ENCODE measurements around the gene SLC12A8. TPM values are rescaled to one million over a fixed set of nuclear protein-coding genes. Genes with fewer than 3 reads are reported as not detected.
A peak's percentile ranks its signal among the peaks of the same experiment; 100 is the strongest.

Gene SLC12A8
- total and polyA plus RNA-seq, 5 donors: 0.52 to 1.7 (median 1.1) TPM

- intact Hi-C loops (cut with DNase I): no loop called here
- Histone ChIP-seq H3K4me1 (ENCODE audit: control insufficient read depth, insufficient read depth, low read length) (peaks cover 3% of the 10 kb centered on the region), H3K27ac (ENCODE audit: low read length) (no peak overlapping the region), H3K4me3 (ENCODE audit: low read length) (no peak overlapping the region), H3K9me3 (ENCODE audit: control insufficient read depth, low read length) (no peaks in the 10 kb centered on the region), H3K27me3 (ENCODE audit: control insufficient read depth, insufficient read depth) (no peaks in the 10 kb centered on the region)
- 64% methylated on average over 5 of the region's 5 CpGs for WGBS
- ATAC-seq (no peak), DNase-seq (no peak)
Measured at GRCh38 chr3:125194849-125195601, 17.5 kb downstream of the SLC12A8 start.

GRCh38 chr3:125194061-125194848 is 18.3 kb downstream of the SLC12A8 start:
- Histone ChIP-seq H3K4me1 (ENCODE audit: control insufficient read depth, insufficient read depth, low read length) (peaks cover 3% of the 10 kb centered on the region), H3K4me3 (ENCODE audit: low read length) (no peak overlapping the region), H3K27me3 (ENCODE audit: control insufficient read depth, insufficient read depth) (no peaks in the 10 kb centered on the region), H3K9me3 (ENCODE audit: control insufficient read depth, low read length) (no peaks in the 10 kb centered on the region), H3K27ac (ENCODE audit: low read length) (no peak overlapping the region)
- intact Hi-C loops (cut with DNase I): no loop called here
- 91% methylated on average over 7 of the region's 7 CpGs for WGBS
- no peak for DNase-seq
- no peak for ATAC-seq

- Histone ChIP-seq H3K9me3 (ENCODE audit: control insufficient read depth, low read length) (no peaks in the 10 kb centered on the region), H3K4me1 (ENCODE audit: control insufficient read depth, insufficient read depth, low read length) (peaks cover 3% of the 10 kb centered on the region), H3K4me3 (ENCODE audit: low read length) (no peak overlapping the region), H3K27me3 (ENCODE audit: control insufficient read depth, insufficient read depth) (no peaks in the 10 kb centered on the region), H3K27ac (ENCODE audit: low read length) (no peak overlapping the region)
- intact Hi-C loops (cut with DNase I): no loop called here
- no peak for DNase-seq
- peak in 1 of 2 donors; percentile 21 for ATAC-seq
- WGBS: 83% methylated on average over 12 of the region's 12 CpGs
Measured at GRCh38 chr3:125192190-125193035, 20.1 kb downstream of the SLC12A8 start.

GRCh38 chr3:125191730-125192129 is 20.8 kb downstream of the SLC12A8 start:
- H3K4me3 ChIP-seq (ENCODE audit: low read length): no peak overlapping the region
- no peak overlapping the region for H3K27ac ChIP-seq (ENCODE audit: low read length)
- H3K27me3 ChIP-seq (ENCODE audit: control insufficient read depth, insufficient read depth): no peaks in the 10 kb centered on the region
- WGBS: 81% methylated on average over 7 of the region's 7 CpGs
- ATAC-seq: no peak
- peaks cover 3% of the 10 kb centered on the region for H3K4me1 ChIP-seq (ENCODE audit: control insufficient read depth, insufficient read depth, low read length)
- intact Hi-C loops (cut with DNase I): no loop called here
- H3K9me3 ChIP-seq (ENCODE audit: control insufficient read depth, low read length): no peaks in the 10 kb centered on the region
- DNase-seq: no peak

GRCh38 chr3:125191256-125191655 is 21.3 kb downstream of the SLC12A8 start:
- no peak for DNase-seq
- WGBS: 73% methylated on average over 4 of the region's 4 CpGs
- no peak for ATAC-seq
- no peaks in the 10 kb centered on the region for H3K9me3 ChIP-seq (ENCODE audit: control insufficient read depth, low read length)
- H3K27ac ChIP-seq (ENCODE audit: low read length): no peak overlapping the region
- intact Hi-C loops (cut with DNase I): no loop called here
- no peaks in the 10 kb centered on the region for H3K27me3 ChIP-seq (ENCODE audit: control insufficient read depth, insufficient read depth)
- H3K4me3 ChIP-seq (ENCODE audit: low read length): no peak overlapping the region
- H3K4me1 ChIP-seq (ENCODE audit: control insufficient read depth, insufficient read depth, low read length): peaks cover 3% of the 10 kb centered on the region

DNA sequence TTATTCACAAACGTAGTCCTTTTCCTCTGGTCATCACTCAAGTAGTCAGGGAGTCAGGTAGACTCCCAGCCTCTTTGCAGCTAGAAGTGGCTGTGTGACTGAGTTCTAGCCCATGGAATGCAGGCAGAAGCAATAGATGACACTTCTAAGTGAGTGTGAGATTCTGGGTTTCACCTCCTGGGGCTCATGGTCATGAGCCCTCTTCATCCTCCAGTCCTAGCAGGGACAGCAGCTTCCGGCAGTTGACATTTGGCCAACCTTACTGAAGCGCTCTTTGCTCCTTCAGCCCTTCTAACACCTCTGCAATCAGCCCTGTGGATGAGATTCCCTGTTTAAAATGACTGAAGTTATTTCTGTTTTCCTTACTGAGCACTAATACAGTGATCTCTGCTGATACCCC is 21.8 kb downstream of the SLC12A8 start:
- peaks cover 3% of the 10 kb centered on the region for H3K4me1 ChIP-seq (ENCODE audit: control insufficient read depth, insufficient read depth, low read length)
- no peaks in the 10 kb centered on the region for H3K9me3 ChIP-seq (ENCODE audit: control insufficient read depth, low read length)
- ATAC-seq (peak; percentile 75 to 86), DNase-seq (peak in 2 of 3 donors; percentile 28 to 61)
- WGBS: 49% methylated on average over 3 of the region's 3 CpGs
- H3K27me3 ChIP-seq (ENCODE audit: control insufficient read depth, insufficient read depth): no peaks in the 10 kb centered on the region
- no peak overlapping the region for H3K4me3 ChIP-seq (ENCODE audit: low read length)
- intact Hi-C loops (cut with DNase I): no loop called here
- H3K27ac ChIP-seq (ENCODE audit: low read length): no peak overlapping the region

DNA sequence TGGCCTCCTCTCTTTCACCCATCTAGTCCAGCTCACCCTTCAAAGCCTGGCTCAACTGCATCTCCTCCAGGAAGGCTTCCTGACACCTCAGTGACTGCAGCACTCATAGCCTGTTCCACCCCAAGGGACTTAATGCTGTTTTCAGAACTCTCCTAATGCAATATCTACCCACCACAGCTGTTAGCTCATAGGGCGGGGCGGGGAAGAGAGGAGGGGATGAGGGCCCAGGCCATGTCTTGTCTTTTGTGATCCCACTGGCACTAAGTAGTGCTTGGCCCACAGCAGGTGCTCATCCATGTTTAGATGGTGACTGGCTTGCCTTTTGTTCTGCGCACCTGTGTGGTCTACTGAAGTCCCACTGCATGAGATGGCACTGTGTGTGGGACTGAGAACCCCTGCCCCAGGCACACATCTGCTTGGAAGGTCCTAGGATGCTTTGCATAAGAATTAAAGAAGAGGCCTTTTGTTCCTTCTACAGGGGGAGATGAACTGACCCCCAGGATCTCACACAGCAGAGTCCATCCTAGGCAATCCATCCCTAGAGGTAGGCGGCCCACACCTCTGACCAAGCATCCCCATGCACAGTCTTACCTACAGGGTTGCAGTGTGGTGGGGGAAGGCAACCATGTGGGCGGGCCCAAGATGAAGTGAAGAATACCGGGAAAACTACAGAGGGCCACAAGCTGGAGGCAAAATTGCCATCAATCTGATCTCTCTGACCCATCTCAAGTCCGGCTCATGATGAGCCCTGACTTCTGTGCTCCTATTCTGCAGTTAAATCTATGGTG is 23.0 kb downstream of the SLC12A8 start:
- ATAC-seq (no peak), DNase-seq (no peak)
- H3K4me1 ChIP-seq (ENCODE audit: control insufficient read depth, insufficient read depth, low read length): peaks cover 3% of the 10 kb centered on the region
- no peak overlapping the region for H3K27ac ChIP-seq (ENCODE audit: low read length)
- H3K27me3 ChIP-seq (ENCODE audit: control insufficient read depth, insufficient read depth): no peaks in the 10 kb centered on the region
- 96% methylated on average over 7 of the region's 7 CpGs for WGBS
- intact Hi-C loops (cut with DNase I): no loop called here
- H3K9me3 ChIP-seq (ENCODE audit: control insufficient read depth, low read length): no peaks in the 10 kb centered on the region
- no peak overlapping the region for H3K4me3 ChIP-seq (ENCODE audit: low read length)

DNA sequence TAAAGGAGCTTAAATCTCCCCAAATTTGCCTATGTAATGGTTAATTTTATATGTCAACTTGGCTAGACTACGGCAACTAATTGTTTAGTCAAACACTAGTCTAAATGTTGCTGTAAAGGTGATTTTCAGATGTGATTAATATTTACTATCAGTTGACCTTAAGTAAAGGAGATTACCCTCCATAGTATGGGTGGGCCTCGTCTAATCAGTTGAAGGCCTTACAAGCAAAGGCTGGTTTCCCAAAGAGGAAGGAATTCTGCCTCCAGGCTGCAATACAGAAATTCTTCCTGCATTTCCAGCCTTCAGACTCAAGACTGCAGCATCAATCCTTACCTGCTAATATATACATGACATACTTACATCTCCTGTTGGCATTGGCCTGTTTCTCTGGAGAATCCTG is 23.6 kb downstream of the SLC12A8 start:
- intact Hi-C loops (cut with DNase I): no loop called here
- ATAC-seq: no peak

DNA sequence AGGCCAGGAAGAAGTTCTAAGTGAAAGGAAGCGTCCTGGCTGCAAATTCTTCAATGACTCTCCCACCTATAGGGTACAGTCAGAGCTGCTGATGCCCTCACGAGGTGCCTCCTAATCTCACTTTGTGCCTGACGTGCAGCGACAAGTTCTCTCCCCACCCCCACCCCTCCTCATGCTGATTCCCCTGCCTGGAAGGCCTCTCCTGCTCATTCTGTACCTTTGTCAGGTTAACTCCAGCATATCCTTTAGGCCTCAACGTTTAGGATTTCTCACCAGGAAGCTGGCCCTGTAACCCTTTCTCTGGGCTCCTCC is 25.0 kb downstream of the SLC12A8 start:
- 66% methylated on average over 5 of the region's 5 CpGs for WGBS
- Histone ChIP-seq H3K4me1 (ENCODE audit: control insufficient read depth, insufficient read depth, low read length) (peaks cover 3% of the 10 kb centered on the region), H3K27ac (ENCODE audit: low read length) (no peak overlapping the region), H3K4me3 (ENCODE audit: low read length) (no peak overlapping the region), H3K9me3 (ENCODE audit: control insufficient read depth, low read length) (no peaks in the 10 kb centered on the region), H3K27me3 (ENCODE audit: control insufficient read depth, insufficient read depth) (no peaks in the 10 kb centered on the region)
- DNase-seq: no peak
- ATAC-seq: no peak
- intact Hi-C loops (cut with DNase I): no loop called here

More for the DNA sequence above, 23.6 kb downstream of the SLC12A8 start:
- H3K4me3 ChIP-seq (ENCODE audit: low read length): no peak overlapping the region
- no peaks in the 10 kb centered on the region for H3K27me3 ChIP-seq (ENCODE audit: control insufficient read depth, insufficient read depth)
- H3K4me1 ChIP-seq (ENCODE audit: control insufficient read depth, insufficient read depth, low read length): peaks cover 3% of the 10 kb centered on the region
- H3K9me3 ChIP-seq (ENCODE audit: control insufficient read depth, low read length): no peaks in the 10 kb centered on the region
- DNase-seq: no peak
- WGBS: 98% methylated on average over 2 of the region's 2 CpGs
- H3K27ac ChIP-seq (ENCODE audit: low read length): no peak overlapping the region

DNA sequence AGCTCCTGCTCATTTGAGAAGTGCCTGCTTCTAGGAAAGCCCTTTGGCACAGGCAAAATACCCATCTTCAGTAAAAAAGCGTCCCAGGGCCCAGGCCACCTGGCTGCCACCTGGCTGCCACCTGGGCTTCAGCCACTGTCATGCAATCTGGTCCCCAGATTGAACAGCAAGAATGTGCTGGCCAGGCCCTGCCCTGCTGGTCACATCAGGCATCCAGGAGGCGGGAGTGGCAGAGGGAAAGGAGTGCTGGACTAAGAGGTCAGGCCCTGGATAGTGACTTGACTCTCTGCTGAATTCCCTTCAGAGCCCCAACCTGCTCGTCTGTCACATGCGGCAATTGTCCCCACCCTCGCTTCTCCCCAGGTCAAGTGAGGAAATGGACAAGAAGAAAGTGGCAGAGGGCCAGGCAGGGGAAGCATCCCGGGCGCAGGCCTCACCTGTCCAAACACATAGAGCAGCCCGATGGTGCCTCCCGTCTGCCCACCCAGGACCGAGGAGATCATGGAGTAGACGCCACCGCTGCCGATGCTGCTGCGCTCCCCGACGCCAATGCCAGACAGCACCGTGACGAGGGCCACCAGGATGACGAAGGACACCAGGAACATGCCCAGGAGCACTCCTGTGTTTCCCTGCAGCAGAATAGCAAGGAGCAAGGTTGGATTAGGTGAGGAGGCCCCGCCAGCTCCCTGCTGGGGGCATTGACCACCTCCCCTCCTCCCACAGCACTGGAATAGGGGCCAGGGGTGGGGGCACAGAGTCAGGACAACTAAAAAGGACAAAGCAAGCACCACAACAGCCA is 25.5 kb downstream of the SLC12A8 start:
- Histone ChIP-seq H3K27me3 (ENCODE audit: control insufficient read depth, insufficient read depth) (no peaks in the 10 kb centered on the region), H3K4me3 (ENCODE audit: low read length) (no peak overlapping the region), H3K27ac (ENCODE audit: low read length) (no peak overlapping the region), H3K4me1 (ENCODE audit: control insufficient read depth, insufficient read depth, low read length) (peaks cover 3% of the 10 kb centered on the region), H3K9me3 (ENCODE audit: control insufficient read depth, low read length) (no peaks in the 10 kb centered on the region)
- peak in 1 of 3 donors; percentile 56 for DNase-seq
- WGBS: 96% methylated on average over 20 of the region's 20 CpGs
- peak in 1 of 2 donors; percentile 11 for ATAC-seq
- intact Hi-C loops (cut with DNase I): no loop called here

All from right cardiac atrium (tissue), 5 donors.